Liver (tissue), 3 donors: ENCODE measurements around the gene KIF6.

Source experiments
- ATF3 ChIP-seq: IDR thresholded peaks from 2 replicates; pipeline ENCODE4 v1.6.1; 2016; ENCODE audit warnings: antibody characterized with exemption
- CTCF ChIP-seq: fragments of 150-350 bp; IDR thresholded peaks from 2 replicates; pipeline ENCODE4 v1.5.1; 2017; ENCODE audit warnings: improper control_type of control experiment, low read depth, low read length; ENCODE audit not compliant: missing input control
- EGR1 ChIP-seq, 2 donors: IDR thresholded peaks; 2 replicates each; pipeline ENCODE4 v1.6.1; 2016 to 2018; ENCODE audit warnings: antibody characterized with exemption in 2 of 2, low read depth in 2 of 2
- GABPA ChIP-seq, 2 donors: IDR thresholded peaks in 1 of 2; conservative IDR thresholded peaks in 1 of 2; 2 replicates each; pipeline ENCODE4 v1.6.1; 2016; ENCODE audit warnings: antibody characterized with exemption in 2 of 2, mild to moderate bottlenecking in 1 of 2, moderate library complexity in 1 of 2
- RAD21 ChIP-seq, 2 donors: IDR thresholded peaks; 2 replicates each; pipeline ENCODE4 v1.6.1; 2016; ENCODE audit warnings: antibody characterized with exemption in 2 of 2, mild to moderate bottlenecking in 2 of 2
- REST ChIP-seq: IDR thresholded peaks from 2 replicates; pipeline ENCODE4 v1.6.1; 2016; ENCODE audit warnings: antibody characterized with exemption, mild to moderate bottlenecking
- RXRA ChIP-seq, 2 donors: IDR thresholded peaks; 2 replicates each; pipeline ENCODE4 v1.6.1; 2017 to 2018; ENCODE audit warnings: antibody characterized with exemption in 2 of 2, mild to moderate bottlenecking in 1 of 2
- TAF1 ChIP-seq: conservative IDR thresholded peaks from 2 replicates; pipeline ENCODE4 v1.6.1; 2016; ENCODE audit warnings: antibody characterized with exemption, mild to moderate bottlenecking
- YY1 ChIP-seq: IDR thresholded peaks from 2 replicates; pipeline ENCODE4 v1.6.1; 2016; ENCODE audit warnings: antibody characterized with exemption, mild to moderate bottlenecking
- donor health status: healthy.
- donor health status: healthy.

GRCh38 chr6:39520916-39521315 is 204.3 kb downstream of the KIF6 start:
- TF ChIP-seq RXRA (IDR thresholded peaks at IDR 0.05): no peak
- no peak for TF ChIP-seq CTCF
- TF ChIP-seq EGR1 (IDR thresholded peaks at IDR 0.05; ENCODE audit: low read depth in 2 of 2): no peak
- TF ChIP-seq TAF1: no peak
- no peak for TF ChIP-seq YY1
- no peak for TF ChIP-seq GABPA (IDR thresholded peaks at IDR 0.05 in 1 of 2, conservative IDR thresholded peaks at IDR 0.05 in 1 of 2)
- TF ChIP-seq ATF3: no peak
- no peak for TF ChIP-seq REST
- no peak for TF ChIP-seq RAD21 (IDR thresholded peaks at IDR 0.05)
